ENCODE data around the gene HMOX1.
"Not testable (repeated sequence)": the region's sequence is repeated elsewhere in the genome, so short reads cannot be mapped to it uniquely, and the experiment has no call there.

HMOX1 gene

DNA sequence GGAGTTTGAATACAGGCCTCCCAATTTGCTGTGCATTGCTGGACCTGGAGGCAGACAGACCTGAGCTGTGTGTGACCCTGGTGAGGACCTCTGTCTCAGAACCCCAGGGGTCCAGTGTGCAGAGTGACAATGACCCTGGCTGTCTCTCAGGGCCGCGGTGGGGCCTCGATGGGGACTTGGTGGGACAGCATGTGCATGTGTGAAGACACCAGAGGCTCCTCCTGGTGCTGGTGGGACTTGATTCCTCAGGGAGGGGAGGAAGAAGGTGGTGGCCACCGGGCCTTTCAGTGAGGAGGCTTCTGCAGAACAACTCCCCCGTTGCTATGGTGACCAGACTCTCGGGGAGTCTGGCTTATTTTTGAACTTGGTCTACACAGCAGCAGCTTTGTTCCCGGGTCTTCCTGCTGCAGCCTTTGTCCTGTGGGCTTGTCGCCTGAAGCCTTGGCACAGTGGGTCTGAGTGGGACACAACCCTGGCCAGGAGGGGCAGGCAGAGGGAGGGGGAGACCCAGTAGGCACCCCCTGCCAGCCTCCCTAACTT, 54.4 kb downstream of the HMOX1 start:
- no peak for DNase-seq (ENCODE audit: low read depth)

DNA sequence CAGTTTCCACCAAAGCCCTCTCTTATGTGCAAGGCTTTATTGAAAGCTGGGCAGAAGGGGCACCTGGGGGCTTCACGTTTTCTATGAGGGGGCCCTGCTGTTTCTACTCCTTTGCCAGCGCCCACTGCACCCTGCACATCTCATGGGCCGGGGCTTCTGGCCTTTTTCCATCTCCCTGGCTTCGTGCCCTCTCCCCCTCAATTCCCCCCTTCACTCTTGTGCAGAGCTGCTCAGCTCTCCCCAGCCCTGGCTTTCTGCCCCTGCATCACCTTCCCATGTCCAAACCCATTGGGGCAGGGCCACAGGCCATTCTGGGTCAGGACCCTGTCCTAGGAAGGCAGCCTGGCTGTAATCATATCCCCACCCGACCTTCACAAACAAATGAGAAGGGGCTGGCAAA, 55.5 kb downstream of the HMOX1 start:
- DNase-seq (ENCODE audit: low read depth), result no peak

DNA sequence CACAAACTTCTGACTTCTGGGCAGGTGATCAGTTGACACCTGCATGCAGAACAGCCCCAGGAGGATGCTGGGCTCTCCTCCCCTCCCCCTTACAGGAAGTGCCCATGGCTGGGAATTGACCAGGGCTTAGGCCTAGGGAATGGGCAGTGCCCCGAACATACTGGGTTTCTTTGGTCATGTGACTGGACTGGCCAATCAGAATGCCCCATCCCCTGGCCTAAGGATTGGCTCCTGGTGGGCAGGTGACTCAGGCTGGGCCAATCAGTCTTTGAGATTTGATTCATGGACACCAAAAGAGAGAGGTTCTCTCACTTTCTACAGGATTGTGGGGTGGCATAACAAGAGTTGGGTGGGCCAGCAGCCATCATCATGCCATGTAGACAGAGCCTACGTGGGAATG, 56.2 kb downstream of the HMOX1 start:
- no peak for DNase-seq (ENCODE audit: low read depth)

DNA sequence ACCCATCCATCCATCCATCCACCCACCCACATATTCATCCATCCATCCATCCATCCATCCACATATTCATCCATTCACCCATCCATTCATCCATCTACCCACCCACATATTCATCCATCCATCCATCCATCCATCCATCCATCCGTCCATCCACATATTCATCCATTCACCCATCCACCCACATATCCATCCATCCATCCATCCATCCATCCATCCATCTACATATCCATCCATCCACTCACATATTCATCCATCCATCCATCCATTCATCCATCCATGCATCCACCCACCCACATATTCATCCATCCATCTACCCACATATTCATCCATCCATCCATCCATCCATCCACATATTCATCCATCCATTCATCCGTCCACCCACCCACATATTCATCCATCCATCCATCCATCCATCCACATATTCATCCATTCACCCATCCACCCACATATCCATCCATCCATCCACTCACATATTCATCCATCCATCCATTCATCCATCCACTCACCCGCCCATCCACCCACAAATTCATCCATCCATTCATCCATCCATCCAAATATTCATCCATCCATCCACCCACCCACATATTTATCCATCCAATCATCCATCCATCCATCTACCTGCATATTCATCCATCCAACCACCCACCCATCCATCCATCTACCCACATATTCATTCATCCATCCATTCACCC, 57.9 kb downstream of the HMOX1 start:
- not testable (repeated sequence) for DNase-seq (ENCODE audit: low read depth)

DNA sequence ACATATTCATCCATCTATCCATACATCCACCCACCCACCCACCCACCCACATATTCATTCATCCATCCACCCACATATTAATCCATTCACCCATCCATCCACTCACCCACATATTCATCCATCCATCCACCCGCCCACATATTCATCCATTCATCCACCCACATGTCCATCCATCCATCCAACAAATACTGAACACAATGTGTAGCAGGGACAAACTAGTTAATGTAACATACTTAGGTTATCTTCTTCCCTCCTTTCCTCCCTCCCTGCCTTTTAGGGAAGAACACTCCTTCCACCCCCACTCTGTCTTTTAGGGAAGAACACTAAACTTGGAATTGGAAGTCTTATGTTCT, 58.4 kb downstream of the HMOX1 start:
- no peak for DNase-seq (ENCODE audit: low read depth)

DNA sequence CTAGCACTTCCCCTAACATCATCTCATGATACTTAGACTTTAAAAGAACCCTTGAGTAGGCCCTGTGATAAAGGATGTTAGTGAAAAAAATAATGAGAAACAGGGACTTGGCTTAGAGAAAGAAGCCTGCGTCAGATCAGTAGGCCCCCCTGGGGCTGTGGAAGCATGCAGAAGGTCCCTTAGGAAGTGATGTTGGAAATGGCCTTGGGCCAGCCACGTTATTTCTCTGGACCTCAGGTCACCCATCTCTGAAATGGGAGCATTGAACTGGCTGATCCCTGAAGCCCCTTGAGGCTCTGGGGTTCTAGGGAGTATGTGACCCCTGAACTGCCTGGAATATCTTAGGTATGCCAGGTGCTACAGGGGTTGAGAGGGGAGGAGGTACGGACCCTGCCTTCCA, 59.2 kb downstream of the HMOX1 start:
- no peak for DNase-seq (ENCODE audit: low read depth)

DNA sequence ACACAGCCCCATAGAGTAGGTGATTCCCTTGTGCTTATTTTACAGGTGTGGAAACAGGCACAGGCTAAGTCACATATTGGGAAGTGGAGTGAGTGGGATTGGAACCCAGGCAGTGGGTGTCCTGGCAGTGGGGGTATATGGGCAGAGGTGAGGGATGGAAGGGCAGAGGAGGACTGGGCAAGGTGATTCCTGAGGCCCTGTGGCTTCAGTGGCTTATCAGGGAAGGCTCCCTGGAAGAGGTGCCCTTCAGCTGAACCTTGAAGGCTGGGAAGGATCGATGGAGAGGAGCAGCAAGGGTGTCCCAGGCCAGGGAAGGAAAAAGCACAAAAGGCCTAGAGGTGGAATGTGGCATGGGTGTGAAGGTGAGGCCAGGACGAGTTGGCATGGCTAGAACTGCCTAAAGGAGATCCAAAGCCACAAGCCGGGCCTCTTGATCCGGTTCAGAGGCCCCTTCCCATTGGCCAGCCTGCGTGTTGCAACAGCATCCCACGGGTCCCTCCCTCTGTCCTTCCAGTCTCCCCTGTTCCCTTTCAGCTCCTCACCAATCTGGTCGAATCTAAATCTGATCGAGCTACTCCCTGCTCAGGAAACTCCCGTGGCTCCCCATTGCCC, 60.7 kb downstream of the HMOX1 start:
- DNase-seq (ENCODE audit: low read depth), result no peak

DNA sequence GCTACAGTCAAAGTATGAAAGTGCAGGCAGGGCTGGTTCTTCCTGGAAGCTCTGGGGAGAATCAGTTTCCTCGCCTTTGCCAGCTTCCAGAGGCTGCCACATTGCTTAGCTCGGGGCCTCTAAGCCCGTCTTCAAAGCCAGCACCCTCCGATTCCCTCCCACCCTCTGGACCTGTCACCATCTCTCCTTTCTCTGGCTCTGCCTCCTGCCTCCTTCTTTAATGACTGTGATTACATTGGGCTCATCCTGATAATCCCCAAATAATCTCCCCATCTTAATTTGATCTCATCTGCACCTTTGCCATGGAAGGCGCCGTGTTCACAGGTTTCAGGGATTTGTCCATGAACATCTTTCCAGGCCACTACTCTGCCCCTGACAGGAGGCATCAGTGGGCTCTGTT, 61.6 kb downstream of the HMOX1 start:
- DNase-seq (ENCODE audit: low read depth), result no peak

DNA sequence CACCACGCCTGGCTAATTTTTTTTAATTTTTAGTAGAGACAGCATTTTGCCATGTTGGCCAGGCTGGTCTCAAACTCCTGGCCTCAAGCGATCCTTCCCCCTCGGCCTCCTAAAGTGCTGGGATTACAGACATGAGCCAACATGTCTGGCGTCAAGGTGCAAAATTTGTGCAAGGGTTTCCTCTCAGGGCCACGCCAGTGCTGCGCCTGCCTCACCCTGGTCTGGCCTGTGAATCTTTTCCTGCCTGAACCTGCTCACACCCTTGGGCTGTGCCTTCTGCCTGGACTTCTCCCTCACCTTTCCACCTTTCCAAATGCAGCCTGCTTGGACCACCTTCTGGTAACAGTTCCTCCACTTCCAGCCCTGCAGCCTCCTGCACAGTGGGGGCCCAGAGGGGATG, 62.4 kb downstream of the HMOX1 start:
- DNase-seq (ENCODE audit: low read depth), result no peak

Measured in activated T-cell treated with anti-CD3 and anti-CD28 coated beads for 1 hour (primary cell).